ENCODE measurements around the gene TRIP6.

TRIP6 gene, protein sequence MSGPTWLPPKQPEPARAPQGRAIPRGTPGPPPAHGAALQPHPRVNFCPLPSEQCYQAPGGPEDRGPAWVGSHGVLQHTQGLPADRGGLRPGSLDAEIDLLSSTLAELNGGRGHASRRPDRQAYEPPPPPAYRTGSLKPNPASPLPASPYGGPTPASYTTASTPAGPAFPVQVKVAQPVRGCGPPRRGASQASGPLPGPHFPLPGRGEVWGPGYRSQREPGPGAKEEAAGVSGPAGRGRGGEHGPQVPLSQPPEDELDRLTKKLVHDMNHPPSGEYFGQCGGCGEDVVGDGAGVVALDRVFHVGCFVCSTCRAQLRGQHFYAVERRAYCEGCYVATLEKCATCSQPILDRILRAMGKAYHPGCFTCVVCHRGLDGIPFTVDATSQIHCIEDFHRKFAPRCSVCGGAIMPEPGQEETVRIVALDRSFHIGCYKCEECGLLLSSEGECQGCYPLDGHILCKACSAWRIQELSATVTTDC

GRCh38 chr7:100867040-100867775, at the start of gene TRIP6:
Gene TRIP6 (plus strand): TSS chr7:100867387. CDS start chr7:100867498, 111 bp downstream.
- no peak for DNase-seq

GRCh38 chr7:100818366-100818765, 48.8 kb upstream of the TRIP6 start:
- no peak for DNase-seq

- DNase-seq: no peak
Measured at GRCh38 chr7:100818825-100819224, 48.4 kb upstream of the TRIP6 start.

DNA sequence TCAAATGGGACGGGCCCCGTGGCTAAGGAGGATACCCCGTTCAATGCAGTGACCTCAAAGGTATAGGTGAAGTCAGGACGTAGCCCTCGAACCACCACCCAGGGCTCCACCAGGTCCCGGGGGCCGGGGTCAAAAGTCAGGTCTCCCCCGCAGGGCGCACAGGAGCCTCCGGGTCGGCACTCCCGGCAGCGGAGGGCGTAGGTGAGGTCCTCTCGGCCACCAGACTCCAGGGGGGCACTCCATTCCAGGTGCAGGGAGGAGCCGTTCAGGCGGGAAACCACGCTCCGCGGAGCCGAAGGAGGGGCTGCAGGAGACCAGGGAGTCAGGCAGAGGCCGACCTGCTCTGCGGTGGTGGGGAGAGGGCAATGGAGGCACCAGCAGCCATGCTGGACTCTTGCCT, 47.6 kb upstream of the TRIP6 start:
- DNase-seq: no peak

DNA sequence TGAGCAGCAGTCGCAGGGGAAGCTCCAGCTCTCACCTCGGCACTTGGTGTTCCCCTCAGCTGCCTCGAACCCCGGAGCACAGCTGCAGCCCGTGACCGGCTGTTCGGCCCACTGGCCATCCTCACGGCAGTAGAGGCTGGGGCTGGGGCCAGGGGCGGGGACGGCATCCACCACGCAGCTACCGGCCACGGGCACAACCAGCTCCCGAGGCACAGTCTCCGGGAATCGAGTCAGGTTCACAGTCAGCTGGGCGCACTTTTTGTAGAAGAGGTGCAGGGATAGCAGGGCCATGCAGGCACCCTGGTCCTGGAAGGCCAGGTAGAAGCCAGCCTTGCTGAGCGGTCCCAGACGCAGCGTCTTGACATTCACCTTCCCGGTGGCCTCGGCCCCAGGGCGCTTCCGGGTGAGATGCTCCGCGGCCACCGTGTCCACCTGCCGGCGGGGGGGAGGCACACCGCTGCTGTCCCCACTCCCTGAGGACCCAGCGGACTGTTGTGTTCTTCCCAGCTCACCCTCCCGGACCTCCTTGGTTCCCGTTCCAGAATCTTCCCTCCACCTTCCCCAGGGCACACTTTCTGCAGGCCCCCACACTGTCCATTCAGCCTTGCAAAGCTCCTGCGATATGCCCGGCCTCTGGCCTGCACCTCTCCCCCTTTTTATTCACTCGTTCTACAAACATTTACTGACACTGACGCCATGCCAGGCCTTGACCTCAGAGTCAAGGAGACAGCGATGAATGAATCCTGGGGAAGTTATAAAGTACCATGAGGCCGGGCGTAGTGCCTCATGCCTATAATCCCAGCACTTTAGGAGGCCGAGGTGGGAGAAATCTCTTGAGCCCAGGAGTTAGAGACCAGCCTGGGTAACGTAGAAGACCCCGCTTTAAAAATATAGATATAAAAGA, 44.7 kb upstream of the TRIP6 start:
- no peak for DNase-seq

DNA sequence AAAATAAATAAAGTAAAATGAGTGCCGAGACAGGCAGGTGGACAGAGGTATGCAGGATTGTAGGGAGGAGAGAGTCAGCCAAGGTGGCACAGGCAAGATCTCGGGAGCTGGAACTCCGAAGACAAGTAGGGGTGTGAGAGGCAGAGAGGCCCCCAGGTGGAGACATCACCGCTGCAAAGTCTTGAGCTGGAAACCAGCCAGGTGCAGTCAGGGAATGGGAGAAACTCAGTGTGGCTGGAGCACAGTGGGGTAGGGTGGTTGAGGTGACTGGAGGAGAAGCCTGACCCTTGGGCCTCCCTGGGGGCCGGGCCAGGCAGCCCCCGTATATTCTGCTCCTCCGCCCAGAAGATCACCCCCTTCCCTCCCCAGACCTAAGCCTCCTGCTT, 44.1 kb upstream of the TRIP6 start:
- no peak for DNase-seq

GRCh38 chr7:100823534-100823933, 43.7 kb upstream of the TRIP6 start:
- no peak for DNase-seq

GRCh38 chr7:100824499-100825214, 42.5 kb upstream of the TRIP6 start:
- DNase-seq: no peak

DNA sequence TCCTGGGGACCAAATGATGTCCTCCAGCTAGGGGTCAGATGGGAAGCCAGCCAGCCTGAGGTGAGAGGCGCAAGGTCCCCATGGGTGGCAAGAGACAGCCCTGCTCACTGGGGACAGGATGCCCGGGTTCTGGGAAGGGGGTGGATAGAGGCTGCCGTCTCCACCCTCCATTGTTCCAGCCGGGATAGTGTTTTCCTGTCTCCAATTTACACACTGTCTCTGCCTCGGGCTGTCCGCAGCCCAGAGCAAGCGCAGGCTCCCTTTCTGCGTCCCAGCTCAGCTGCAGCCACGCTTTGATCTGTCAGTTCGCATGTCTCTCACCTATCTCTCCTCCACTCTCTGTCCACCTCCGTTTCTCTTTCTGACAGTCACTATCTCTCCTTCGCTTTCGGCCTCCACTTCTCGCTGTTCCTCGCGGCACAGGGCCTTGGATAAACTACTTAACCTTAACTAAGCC, 41.9 kb upstream of the TRIP6 start:
- no peak for DNase-seq

- DNase-seq: peak; percentile 40 to 43
Measured at GRCh38 chr7:100825751-100826513, 41.3 kb upstream of the TRIP6 start.

- DNase-seq: no peak
Measured at GRCh38 chr7:100826514-100827329, 40.5 kb upstream of the TRIP6 start.

DNA sequence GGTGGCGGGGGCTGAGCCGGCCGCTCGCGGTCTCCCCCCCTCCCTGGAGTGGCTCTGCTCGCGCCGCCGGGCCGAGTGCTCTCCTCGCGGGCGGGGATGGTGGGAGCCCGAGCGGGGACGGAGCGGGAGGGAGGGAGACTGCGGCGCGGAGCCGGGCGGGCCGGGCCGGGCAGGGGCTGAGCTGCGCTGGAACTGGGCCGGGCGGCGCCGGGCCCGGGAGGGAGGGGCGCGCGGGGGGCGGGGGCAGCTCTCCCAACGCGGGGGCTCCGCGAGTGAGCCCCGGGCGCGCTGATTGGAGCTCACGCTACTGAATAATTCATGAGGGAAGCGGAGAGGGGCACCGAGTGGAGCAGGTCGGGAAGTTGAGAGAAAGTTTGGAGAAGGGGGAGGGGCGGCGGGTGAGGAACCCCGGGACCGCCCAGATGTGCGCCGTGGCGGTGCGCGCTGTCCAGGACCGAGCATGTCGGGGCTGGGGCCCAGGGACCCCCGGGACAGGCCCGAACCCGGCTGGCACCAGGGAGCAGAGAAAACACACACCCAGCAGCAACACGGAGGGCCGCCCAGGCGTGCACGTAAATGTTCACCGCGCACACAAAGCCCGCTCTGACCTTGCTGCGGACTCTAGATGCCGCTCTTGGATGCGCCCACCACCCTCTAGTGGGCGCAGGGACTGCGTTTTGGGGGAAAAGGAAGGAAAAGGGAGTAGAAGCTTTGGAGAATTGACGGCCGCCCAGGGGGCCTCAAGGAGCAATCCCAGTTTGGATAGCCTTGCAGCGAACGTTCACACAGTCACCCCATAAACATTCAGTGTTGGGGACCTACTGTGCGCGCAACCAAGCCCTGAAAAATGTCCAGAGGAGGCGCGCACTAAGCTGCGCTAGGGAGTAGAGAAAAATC, 39.6 kb upstream of the TRIP6 start, which contains the start of gene EPHB4:
TSS of gene EPHB4 (minus strand) at position 194 of the 897 bp plus-strand sequence. CDS start 493 bp downstream, outside the sequence.
- no peak for DNase-seq

GRCh38 chr7:100829150-100829716, 38.0 kb upstream of the TRIP6 start:
- DNase-seq: no peak

DNA sequence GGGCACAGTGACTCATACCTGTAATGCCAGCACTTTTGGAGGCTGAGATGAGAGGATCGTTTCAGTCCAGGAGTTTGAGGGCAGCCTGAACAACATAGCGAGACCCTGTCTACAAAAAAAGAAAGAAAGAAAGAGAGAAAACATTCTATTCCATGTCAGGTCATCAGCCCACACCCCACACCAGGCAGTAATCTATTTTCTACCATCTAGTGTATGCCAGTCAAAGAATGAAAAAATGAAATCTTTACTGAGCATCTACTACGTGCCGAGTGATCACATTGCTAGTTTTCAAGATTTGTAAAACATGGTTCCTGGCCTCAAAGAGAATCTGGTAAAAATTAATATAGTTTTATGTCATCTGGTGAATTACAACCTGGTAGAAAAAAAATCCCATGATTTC, 36.8 kb upstream of the TRIP6 start:
- no peak for DNase-seq

- DNase-seq: no peak
Measured at GRCh38 chr7:100832281-100832633, 34.9 kb upstream of the TRIP6 start.

- no peak for DNase-seq
Measured at GRCh38 chr7:100835903-100836811, 31.0 kb upstream of the TRIP6 start.

DNA sequence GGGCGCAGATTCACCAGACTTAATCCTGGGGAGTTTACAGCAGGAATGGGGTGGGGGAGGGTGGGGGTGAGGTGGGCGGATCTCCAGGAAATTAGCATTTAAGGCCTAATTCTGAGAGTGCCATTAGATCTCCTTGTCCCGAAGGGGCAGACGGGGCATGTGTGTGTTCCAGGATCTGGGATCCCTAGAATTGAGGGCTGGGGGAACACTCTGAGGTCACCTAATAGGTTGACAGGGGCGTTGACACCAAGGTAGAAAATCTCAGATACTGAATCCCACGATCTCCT, 30.4 kb upstream of the TRIP6 start:
- DNase-seq: no peak

All from AML-193 (cell line).